Bronchial epithelial cell (primary cell): Measurements from ENCODE around the gene ESM1. TPM values are rescaled to one million over a fixed set of nuclear protein-coding genes. Genes with fewer than 3 reads are reported as not detected.

Experiments used
- DNase-seq: peaks from one replicate; pipeline ENCODE4 v3.0.0-alpha.2; 2010; ENCODE audit warnings: low read depth
- FAIRE-seq: peaks from 2 replicates; lab custom pipeline; 2011; peaks lifted over from hg19 to GRCh38; lab: Jason Lieb, UNC
- H3K27me3 ChIP-seq: 2 replicates; pipeline ENCODE4 v1.5.1; 2011; ENCODE audit warnings: low read length; ENCODE audit not compliant: control insufficient read depth, insufficient read depth
- H3K36me3 ChIP-seq: 2 replicates; pipeline ENCODE4 v1.5.1; 2011; ENCODE audit warnings: low read length; ENCODE audit not compliant: control insufficient read depth, insufficient read depth
- H3K4me3 ChIP-seq: 2 replicates; pipeline ENCODE4 v1.5.1; 2011; ENCODE audit warnings: mild to moderate bottlenecking, low read depth, low read length, control low read depth
- CTCF ChIP-seq: IDR thresholded peaks from 2 replicates; pipeline ENCODE4 v1.5.1; 2011; ENCODE audit warnings: mild to moderate bottlenecking, moderate library complexity, low read length, control low read depth, inconsistent platforms; ENCODE audit not compliant: insufficient read depth, severe bottlenecking
- total RNA-seq: library from RNA; depleted of rRNA; stranded (reverse); fragments of >200 nt; gene quantifications from 2 replicates; pipeline ENCODE4 v1.2.1, GENCODE V29; 2014

The ESM1 gene
- total RNA-seq, 1 donor from 2014 or later, result not detected

GRCh38 chr5:54944364-54944763 lies 41.0 kb downstream of the ESM1 start:
- FAIRE-seq (no peak), DNase-seq (peak; percentile 42)
- H3K4me3 ChIP-seq, result no peak overlapping the region
- no peaks in the 10 kb centered on the region for H3K27me3 ChIP-seq
- H3K36me3 ChIP-seq, result no peaks in the 10 kb centered on the region
- TF ChIP-seq CTCF, result peak; percentile 59

- H3K4me3 ChIP-seq, result no peak overlapping the region
- FAIRE-seq (no peak), DNase-seq (no peak)
- no peaks in the 10 kb centered on the region for H3K36me3 ChIP-seq
- no peak for TF ChIP-seq CTCF
- no peaks in the 10 kb centered on the region for H3K27me3 ChIP-seq
Measured at GRCh38 chr5:54942064-54942778, 43.2 kb downstream of the ESM1 start.

GRCh38 chr5:54936201-54936600 lies 49.2 kb downstream of the ESM1 start:
- no peak for DNase-seq
- no peak for TF ChIP-seq CTCF
- peaks cover 4% of the 10 kb centered on the region for H3K27me3 ChIP-seq
- no peak for FAIRE-seq
- H3K36me3 ChIP-seq, result no peaks in the 10 kb centered on the region
- no peak overlapping the region for H3K4me3 ChIP-seq

GRCh38 chr5:54932789-54933188 lies 52.6 kb downstream of the ESM1 start:
- TF ChIP-seq CTCF, result no peak
- FAIRE-seq (no peak), DNase-seq (no peak)
- H3K4me3 ChIP-seq, result no peak overlapping the region
- H3K27me3 ChIP-seq, result peaks cover 11% of the 10 kb centered on the region
- no peaks in the 10 kb centered on the region for H3K36me3 ChIP-seq

GRCh38 chr5:54930736-54931135 lies 54.7 kb downstream of the ESM1 start:
- H3K4me3 ChIP-seq, result no peak overlapping the region
- H3K36me3 ChIP-seq, result no peaks in the 10 kb centered on the region
- no peak for TF ChIP-seq CTCF
- DNase-seq, result no peak
- H3K27me3 ChIP-seq, result peaks cover 11% of the 10 kb centered on the region
- peak; percentile 73 for FAIRE-seq

Other genes with a start within 250 kb of the ESM1 start
- gene GZMK, start 38.7 kb upstream of the ESM1 start, total RNA-seq, result not detected in 2 replicates
- not detected in 2 replicates for gene GZMA, start 117.1 kb upstream of the ESM1 start, total RNA-seq
- gene GPX8, start 174.6 kb upstream of the ESM1 start, total RNA-seq, result 12.0 and 12.1 TPM in 2 replicates
- gene CDC20B, start 187.6 kb upstream of the ESM1 start, total RNA-seq, result not detected in 2 replicates
- under 0.01 and 0.13 TPM in 2 replicates for gene MCIDAS, start 241.7 kb upstream of the ESM1 start, total RNA-seq
- gene CCNO, start 248.0 kb upstream of the ESM1 start, total RNA-seq, result 1.6 and 1.8 TPM in 2 replicates